ENCODE data around the gene LYPLAL1. TPM values are rescaled to one million over a fixed set of nuclear protein-coding genes. Genes with fewer than 3 reads are reported as not detected.

The LYPLAL1 gene
- total and polyA plus RNA-seq, 2 of the 4 experiments (the other 2 are of a cell fraction): 4.8 to 7.5 TPM

DNA sequence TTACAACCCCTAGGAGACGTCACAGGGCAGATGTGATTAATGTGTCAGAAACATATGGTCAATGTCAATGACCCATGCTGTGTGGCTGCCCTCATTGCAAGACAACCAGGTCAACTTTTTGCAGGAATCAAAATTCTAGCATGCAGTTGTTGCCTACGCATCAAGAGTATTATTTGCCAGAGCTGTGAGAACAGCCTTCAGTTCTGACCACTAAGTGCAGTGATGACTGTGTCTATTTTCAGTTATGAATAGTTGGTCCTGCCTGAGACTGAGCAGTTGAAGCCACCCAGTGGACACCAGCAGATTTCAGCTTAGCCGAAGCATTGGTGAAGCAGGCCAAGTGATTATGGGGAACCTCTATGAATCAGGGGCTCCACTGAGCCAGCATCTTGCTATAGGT, 47.3 kb downstream of the LYPLAL1 start:
- H2AK9ac ChIP-seq (replicated peaks; ENCODE audit: low read depth, low read length, poor library complexity): no peak overlapping the region
- no peak overlapping the region for H2AFZ ChIP-seq (replicated peaks; ENCODE audit: low read length, poor library complexity)
- H3K4me1 ChIP-seq (ENCODE audit: control insufficient read depth, insufficient read depth, low read length): no peaks in the 10 kb centered on the region
- no TSS peak for BruUV-seq (replicated peaks)
- H3K9me1 ChIP-seq (ENCODE audit: insufficient read depth, low read length): no peaks in the 10 kb centered on the region
- no peak overlapping the region for H4K5ac ChIP-seq (ENCODE audit: low read depth, low read length)
- peak; percentile 27; the same call in 1 of the 2 replicates for ATAC-seq (ENCODE audit: low read depth)
- no peak overlapping the region for H3K4me3 ChIP-seq (ENCODE audit: insufficient read depth, low read depth, low read length)
- no peak overlapping the region for H4K91ac ChIP-seq (ENCODE audit: insufficient read depth, low read depth, low read length)
- H2BK15ac ChIP-seq (ENCODE audit: low read depth, low read length): no peak overlapping the region
- peaks cover 6% of the 10 kb centered on the region for H3K36me3 ChIP-seq (ENCODE audit: control insufficient read depth, insufficient read depth, low read length)
- CTCF ChIA-PET: interaction anchor here (1.3 kb wide), 2 partner anchors 10 to 167 kb away, joined by 3 to 5 read pairs; no protein-coding TSS in a partner anchor
- no peak overlapping the region for H3K4me2 ChIP-seq (ENCODE audit: low read depth, low read length)
- no peak for TF ChIP-seq FOS (IDR thresholded peaks at IDR 0.05; ENCODE audit: low read depth, low read length)
- TF ChIP-seq MAZ (IDR thresholded peaks at IDR 0.05; ENCODE audit: borderline replicate concordance, low read depth, low read length): no peak
- TF ChIP-seq CEBPB (IDR thresholded peaks at IDR 0.05; ENCODE audit: low read depth, low read length): no peak
- TF ChIP-seq POLR2A (IDR thresholded peaks at IDR 0.05; ENCODE audit: low read depth, low read length): no peak
- TF ChIP-seq NFE2L2 (IDR thresholded peaks at IDR 0.05; ENCODE audit: low read depth, low read length): no peak
- no peak for TF ChIP-seq MAFK (IDR thresholded peaks at IDR 0.05; ENCODE audit: low read depth, low read length)
- TF ChIP-seq, protein P1, sequence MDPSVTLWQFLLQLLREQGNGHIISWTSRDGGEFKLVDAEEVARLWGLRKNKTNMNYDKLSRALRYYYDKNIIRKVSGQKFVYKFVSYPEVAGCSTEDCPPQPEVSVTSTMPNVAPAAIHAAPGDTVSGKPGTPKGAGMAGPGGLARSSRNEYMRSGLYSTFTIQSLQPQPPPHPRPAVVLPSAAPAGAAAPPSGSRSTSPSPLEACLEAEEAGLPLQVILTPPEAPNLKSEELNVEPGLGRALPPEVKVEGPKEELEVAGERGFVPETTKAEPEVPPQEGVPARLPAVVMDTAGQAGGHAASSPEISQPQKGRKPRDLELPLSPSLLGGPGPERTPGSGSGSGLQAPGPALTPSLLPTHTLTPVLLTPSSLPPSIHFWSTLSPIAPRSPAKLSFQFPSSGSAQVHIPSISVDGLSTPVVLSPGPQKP (IDR thresholded peaks at IDR 0.05; ENCODE audit: borderline replicate concordance, low read depth, low read length): no peak
- TF ChIP-seq BHLHE40 (IDR thresholded peaks at IDR 0.05; ENCODE audit: low read depth, low read length): no peak
- no peak for TF ChIP-seq SMC3 (IDR thresholded peaks at IDR 0.05; ENCODE audit: low read depth, low read length)
- TF ChIP-seq CHD1 (IDR thresholded peaks at IDR 0.05; ENCODE audit: low read depth, low read length): no peak
- TF ChIP-seq RCOR1 (IDR thresholded peaks at IDR 0.05; ENCODE audit: insufficient replicate concordance, low read length): no peak
- TF ChIP-seq MXI1 (IDR thresholded peaks at IDR 0.05; ENCODE audit: borderline replicate concordance, low read depth, low read length): no peak
- no peak for TF ChIP-seq RAD21 (IDR thresholded peaks at IDR 0.05; ENCODE audit: low read length)
- TF ChIP-seq RFX5 (IDR thresholded peaks at IDR 0.05; ENCODE audit: low read depth, low read length): no peak
- TF ChIP-seq, protein P2, sequence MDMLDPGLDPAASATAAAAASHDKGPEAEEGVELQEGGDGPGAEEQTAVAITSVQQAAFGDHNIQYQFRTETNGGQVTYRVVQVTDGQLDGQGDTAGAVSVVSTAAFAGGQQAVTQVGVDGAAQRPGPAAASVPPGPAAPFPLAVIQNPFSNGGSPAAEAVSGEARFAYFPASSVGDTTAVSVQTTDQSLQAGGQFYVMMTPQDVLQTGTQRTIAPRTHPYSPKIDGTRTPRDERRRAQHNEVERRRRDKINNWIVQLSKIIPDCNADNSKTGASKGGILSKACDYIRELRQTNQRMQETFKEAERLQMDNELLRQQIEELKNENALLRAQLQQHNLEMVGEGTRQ (IDR thresholded peaks at IDR 0.05; ENCODE audit: low read depth, low read length): no peak
- TF ChIP-seq, protein P3, sequence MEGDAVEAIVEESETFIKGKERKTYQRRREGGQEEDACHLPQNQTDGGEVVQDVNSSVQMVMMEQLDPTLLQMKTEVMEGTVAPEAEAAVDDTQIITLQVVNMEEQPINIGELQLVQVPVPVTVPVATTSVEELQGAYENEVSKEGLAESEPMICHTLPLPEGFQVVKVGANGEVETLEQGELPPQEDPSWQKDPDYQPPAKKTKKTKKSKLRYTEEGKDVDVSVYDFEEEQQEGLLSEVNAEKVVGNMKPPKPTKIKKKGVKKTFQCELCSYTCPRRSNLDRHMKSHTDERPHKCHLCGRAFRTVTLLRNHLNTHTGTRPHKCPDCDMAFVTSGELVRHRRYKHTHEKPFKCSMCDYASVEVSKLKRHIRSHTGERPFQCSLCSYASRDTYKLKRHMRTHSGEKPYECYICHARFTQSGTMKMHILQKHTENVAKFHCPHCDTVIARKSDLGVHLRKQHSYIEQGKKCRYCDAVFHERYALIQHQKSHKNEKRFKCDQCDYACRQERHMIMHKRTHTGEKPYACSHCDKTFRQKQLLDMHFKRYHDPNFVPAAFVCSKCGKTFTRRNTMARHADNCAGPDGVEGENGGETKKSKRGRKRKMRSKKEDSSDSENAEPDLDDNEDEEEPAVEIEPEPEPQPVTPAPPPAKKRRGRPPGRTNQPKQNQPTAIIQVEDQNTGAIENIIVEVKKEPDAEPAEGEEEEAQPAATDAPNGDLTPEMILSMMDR (conservative IDR thresholded peaks at IDR 0.05; ENCODE audit: low read depth, low read length): no peak; the same call in 1 of the 2 replicates
- no peak overlapping the region for H2BK5ac ChIP-seq (ENCODE audit: low read depth, low read length, poor library complexity, severe bottlenecking)
- no peak overlapping the region for H2BK120ac ChIP-seq (ENCODE audit: low read depth, low read length)
- dilution Hi-C loops (cut with HindIII; ENCODE audit: low sequenced_read_pairs, unreplicated experiment) (no loop called here), intact Hi-C loops (cut with micrococcal nuclease) (no loop called here), in situ Hi-C loops (cut with MboI; ENCODE audit: low sequenced_read_pairs) (no loop called here)
- WGBS, 2 experiments (ENCODE audit: extremely low coverage in 2 of 2, insufficient read length in 1 of 2): 100% methylated on average over 1 of the region's 3 CpGs; no CpG with 5 or more reads in 1 of the 2 experiments
- H3K27ac ChIP-seq (ENCODE audit: insufficient read depth, low read length): no peak overlapping the region
- H3K56ac ChIP-seq (ENCODE audit: extremely low read depth, insufficient read depth, low read length): no peak overlapping the region
- no peak overlapping the region for H4K8ac ChIP-seq (ENCODE audit: low read depth in 2 of 2, low read length in 2 of 2)
- no peaks in the 10 kb centered on the region for H4K20me1 ChIP-seq (ENCODE audit: insufficient read depth, low read length)
- no peaks in the 10 kb centered on the region for H3K9me3 ChIP-seq (ENCODE audit: control insufficient read depth, insufficient read depth, low read length)
- H2BK20ac ChIP-seq (ENCODE audit: low read depth, low read length): no peak overlapping the region
- no peak overlapping the region for H3K14ac ChIP-seq (replicated peaks; ENCODE audit: low read depth, low read length)
- no peaks in the 10 kb centered on the region for H3K27me3 ChIP-seq (ENCODE audit: control insufficient read depth, insufficient read depth, low read length)
- H3K9ac ChIP-seq (ENCODE audit: low read depth, low read length): no peak overlapping the region
- H3K18ac ChIP-seq (ENCODE audit: low read depth, low read length): no peak overlapping the region
- POLR2A ChIA-PET (ENCODE audit: unreplicated experiment): no interaction called here
- peak; percentile 20 for DNase-seq
- H3K4ac ChIP-seq (ENCODE audit: low read depth, low read length): no peak overlapping the region
- no peak overlapping the region for H3K23ac ChIP-seq (ENCODE audit: low read depth, low read length)
- no peak overlapping the region for H2AK5ac ChIP-seq (ENCODE audit: low read depth, low read length)
- H3K79me1 ChIP-seq (ENCODE audit: low read depth in 1 of 2, low read length in 2 of 2): no peaks in the 10 kb centered on the region

All from IMR-90 (cell line).